ENCODE results near the gene NDP.

The NDP gene, protein sequence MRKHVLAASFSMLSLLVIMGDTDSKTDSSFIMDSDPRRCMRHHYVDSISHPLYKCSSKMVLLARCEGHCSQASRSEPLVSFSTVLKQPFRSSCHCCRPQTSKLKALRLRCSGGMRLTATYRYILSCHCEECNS

DNA sequence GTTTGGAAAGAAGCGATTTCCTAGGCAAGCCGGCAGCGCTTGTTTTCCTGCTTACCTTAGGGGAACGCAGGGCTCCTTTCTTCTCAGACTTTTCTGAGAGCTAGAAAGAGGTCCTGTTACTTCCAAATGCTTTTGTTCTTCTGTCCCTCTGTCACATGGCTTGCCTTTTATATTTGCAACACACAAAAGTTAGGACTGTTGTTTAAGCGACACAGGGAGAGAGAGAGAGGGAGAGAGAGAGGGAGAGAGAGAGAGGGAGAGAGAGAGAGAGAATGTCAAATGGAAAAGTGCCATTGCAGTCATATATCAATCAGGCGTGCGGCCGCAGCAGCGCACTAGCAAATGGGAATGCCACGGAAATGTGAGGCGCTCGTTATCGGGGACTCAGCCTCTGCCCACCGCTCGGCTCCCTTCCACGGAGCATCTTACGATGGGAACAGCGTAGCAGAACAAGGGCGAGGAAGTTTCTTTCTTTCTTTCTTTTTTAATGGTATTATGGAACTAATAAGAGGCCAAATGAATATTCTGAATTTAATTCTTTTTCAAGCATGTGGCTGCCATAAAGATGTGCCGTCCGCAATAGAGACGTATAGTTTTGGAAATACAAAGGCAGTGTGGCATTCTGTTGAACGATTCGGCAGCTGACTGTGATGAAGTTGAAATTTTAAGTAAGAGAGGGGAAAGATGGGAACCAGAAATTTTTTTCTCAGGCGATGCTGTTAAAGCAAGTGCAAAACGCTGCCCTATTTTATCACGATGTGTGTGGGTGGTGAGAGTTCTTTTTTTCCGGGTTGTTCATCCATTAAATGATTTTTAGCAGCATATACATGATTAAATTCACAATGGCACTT is at the start of gene NDP:
NDP (minus strand) TSS at position 142 of the 851 bp plus-strand sequence. CDS start 14,745 bp downstream, outside the sequence.
- no peak for DNase-seq (ENCODE audit: low spot score)

DNA sequence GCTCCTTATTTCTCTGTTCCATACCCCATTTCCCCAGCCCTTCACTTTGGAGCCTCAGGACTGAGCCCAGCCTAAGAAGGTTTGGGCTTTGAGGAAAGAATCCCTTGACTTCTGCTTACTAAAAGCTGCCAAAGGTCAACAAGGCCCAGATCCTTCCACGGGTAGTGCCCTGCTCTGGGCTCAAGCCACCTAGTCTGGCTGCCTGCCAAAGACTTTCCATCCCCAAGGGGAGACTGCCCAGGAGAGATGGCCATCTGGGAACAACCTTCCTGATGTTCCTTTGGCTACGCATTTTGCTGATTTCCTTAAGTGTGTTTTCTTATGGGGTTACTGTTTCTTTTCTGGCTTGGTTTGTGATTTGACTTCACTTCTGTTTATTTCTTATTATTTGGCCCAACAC is 49.8 kb upstream of the NDP start:
- DNase-seq (ENCODE audit: low spot score): no peak

DNA sequence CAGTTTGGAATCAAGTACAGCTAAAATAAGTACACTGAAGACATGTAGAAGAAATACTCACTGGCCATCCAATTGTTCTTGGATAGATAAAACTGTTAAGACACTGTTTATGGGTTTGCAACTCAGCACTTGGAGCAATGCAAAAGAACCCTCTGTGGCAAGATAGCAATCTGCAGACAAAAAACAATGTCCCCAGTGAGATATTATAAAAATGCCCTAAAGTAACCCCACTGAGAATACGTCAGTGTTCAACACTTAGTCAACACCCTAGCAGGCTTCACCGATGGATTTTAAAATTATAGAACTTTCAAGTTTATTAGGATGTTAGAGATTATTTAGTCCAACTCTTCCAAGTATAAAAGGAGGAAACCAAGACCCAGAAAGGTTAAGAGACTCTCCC is 47.5 kb upstream of the NDP start:
- no peak for DNase-seq (ENCODE audit: low spot score)

DNA sequence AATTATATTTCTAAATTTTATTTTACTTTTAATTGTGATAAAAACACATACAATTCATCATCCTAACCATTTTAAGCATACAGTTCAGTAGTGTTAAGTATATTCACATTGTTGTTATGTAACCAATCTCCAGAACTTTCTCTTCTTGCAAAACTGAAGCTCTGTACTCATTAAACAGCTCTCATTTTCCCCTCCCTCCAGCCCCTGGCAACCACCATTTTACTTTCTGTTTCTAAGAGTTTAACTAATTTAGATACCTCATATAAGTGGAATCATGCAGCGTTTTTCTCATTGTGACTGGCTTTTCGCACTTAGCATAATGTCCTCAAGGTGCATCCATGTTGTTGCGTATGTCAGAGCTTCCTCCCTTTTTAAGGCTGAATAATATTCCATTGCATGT is 46.7 kb upstream of the NDP start:
- no peak for DNase-seq (ENCODE audit: low spot score)

DNA sequence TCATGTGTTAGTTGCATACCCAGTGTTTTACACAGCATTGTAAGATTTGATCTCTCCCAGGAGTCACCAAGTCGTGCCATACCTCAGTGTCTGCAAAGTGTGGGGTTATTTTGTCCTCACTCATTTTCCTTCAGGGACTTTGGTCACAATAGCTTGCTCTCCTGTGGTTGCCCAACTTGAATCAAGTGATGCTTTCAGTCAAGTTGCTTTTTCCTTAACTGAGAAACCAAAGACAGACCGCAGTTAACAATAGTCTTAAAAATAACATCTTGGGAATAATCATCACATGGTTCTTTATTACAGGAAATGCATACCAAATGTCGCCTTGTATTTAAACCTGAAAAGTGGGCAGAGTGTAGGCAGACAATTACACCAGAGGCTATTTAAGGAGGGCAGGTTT is 44.5 kb upstream of the NDP start:
- DNase-seq (ENCODE audit: low spot score): no peak

DNA sequence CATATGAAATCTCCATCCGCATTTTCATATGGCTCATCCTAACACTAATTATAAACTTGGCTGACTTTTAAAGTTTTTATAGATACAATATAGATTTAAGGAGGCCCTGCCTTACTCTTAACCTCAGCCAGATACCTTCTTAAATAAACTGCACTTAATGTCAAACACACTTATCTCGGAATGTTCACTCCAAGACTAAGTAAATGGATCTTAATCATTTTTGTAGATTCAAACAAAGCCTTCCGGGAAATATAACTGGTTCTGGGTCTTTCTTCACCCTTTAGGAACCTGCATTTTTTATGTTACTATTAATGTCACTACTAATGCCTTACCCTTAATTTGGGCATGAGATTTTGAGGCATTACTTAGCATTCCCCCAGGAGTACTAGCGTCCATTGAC is 43.7 kb upstream of the NDP start:
- DNase-seq (ENCODE audit: low spot score): no peak

DNA sequence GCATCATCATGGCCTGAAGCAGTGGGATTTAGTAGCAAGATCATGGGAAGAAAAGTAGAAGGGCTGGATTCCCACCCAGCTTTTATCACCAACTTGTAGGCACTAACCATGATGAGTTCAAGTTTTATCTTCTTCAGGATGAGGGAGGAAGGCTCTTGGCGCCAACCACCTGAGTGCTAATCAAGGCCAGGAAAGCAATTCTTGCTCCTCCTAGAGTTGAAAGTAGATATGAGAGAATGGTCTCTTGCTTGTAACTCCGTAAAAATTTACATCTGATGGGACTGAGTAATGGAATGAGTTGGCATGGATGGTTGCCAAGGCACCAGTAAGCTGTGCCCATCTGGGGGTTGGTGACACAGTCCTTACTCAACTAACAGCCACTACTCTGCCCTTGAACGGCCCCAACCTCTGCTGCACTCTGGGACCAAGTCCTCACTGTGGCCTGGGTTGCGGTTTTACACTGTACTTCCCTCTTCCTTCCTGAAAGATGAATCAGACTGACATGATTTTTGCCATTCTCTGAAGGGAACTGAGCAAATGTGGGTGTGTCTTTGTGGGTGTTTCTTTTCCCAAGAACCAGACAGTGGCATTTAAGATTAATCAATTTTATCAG is 39.4 kb upstream of the NDP start:
- no peak for DNase-seq (ENCODE audit: low spot score)

DNA sequence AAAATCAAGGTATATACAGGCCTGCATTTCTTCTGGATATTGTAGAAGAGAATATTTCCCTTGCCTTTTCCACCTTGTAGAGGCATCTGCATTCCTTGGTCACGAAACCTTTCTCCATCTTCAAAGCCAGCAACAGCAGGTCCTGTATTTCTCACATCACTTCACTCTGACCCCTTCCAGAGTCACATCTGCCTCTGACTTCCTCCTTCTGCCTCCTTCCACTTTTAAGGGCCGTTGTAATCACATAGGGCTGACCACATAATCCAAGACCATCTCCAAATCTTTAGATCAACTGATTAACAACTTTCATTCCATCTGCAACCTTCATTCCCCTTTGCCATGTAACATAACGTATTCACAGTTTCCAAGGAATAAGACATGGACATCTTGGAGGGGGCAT is 38.3 kb upstream of the NDP start:
- DNase-seq (ENCODE audit: low spot score): no peak

DNA sequence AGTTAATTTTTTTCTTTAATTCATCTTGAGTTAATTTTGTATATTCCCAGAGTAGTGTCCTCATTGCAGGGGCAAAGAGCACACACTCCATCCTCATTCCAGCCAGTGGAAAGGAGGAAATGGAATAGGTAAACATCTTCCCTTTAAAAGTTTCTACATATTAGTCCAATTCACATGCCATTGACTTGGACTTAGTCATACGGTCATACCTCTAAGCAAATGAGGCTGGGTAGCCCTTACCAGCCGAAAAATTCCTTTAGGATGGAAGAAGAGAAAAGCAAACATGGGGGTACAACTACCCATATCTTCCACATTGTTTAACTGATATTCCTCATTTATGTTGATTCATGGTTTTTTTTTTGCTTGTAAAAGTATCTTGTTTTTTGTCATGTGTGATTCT is 37.4 kb upstream of the NDP start:
- DNase-seq (ENCODE audit: low spot score): no peak

DNA sequence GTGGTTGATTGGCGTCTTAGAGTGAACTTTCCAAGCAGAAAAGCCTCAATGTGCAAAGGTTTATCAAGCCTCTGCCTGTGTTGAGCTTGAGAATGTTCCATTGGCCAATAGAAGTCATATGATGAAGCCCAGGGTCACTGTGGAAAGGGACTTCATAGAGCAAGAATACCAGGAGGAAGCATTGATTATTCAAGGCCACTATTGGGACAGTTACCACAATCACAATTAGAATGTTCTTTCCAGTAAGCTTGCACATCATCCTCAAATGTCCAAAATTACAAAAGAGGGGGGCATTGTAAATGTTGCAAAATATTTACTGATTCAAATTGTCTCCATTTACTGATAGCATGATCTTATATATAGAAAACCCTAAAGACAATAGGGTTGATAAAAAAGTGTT is 32.9 kb upstream of the NDP start:
- DNase-seq (ENCODE audit: low spot score): no peak

DNA sequence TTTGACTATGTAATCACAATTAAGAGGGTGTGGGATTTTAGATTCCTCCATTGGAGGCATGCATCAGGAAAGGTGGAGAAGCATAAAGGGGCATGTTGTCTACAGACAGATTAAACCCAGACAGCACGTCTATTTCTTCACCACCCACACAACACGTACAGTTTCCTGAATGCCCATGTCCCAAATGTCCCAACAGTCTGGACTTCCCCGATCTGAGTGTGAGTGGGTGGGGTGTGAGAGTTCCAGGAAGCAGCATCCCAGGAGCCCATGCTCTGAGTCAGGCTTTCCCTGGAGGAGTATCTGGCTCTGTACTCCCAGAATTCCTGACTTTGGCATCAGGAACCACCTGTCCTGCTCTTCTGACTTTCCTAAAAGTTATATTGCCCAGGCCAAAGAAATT is 30.8 kb upstream of the NDP start:
- DNase-seq (ENCODE audit: low spot score): no peak

DNA sequence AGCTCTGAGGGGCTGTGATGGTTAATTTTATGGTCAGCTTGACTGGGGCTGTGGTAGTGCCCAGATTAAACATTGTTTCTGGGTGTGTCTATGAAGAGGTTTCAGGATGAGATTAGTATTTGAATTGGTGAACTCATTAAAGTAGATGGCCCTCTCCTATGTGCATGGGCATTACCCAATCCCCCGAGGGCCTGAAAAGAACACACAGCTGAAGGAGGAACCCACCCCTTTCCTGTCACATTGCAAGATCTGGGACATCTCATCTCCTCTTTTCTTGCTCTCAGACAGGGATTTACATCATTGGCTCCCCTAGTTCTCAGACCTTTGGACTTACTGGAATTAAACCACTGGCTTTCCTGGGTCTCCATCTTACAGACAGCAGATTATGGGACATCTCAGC is 29.4 kb upstream of the NDP start:
- no peak for DNase-seq (ENCODE audit: low spot score)

DNA sequence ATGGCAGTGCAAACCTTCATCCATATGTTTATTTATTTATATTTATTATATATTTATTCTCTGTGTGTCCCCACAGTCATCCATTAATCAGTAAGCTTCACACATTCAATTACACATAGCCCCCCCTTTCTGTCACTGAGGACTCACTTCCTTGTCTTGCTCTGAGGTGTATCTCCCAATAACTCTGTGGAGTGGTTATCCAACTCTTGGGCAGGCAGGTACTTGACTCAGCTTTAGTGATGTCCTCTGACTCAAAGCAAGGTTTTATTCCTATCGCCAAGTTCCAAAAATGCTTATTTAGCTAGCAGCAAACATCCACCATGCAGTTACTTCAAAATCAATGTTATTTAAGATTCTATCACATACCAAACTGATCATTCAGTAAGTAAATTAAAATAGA is 25.2 kb upstream of the NDP start:
- no peak for DNase-seq (ENCODE audit: low spot score)

DNA sequence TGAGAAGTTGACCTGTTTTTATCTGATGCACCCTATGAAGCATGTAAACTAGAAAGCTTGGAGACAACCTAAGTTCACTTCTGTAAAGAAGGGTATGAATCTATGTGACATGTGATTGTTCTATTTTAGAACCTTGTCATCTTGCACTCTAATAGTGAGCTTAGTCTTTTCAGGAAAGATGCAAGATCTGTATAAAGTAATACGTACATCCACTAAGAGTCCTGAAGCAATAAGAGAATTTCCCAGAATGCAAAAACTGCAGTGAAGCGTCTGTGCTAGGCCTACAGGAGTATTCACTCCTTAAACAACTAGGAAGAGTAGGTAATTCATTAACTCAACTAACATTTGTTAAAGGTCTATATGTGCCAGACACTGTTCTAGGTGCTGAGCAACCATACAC is 23.3 kb upstream of the NDP start:
- no peak for DNase-seq (ENCODE audit: low spot score)

DNA sequence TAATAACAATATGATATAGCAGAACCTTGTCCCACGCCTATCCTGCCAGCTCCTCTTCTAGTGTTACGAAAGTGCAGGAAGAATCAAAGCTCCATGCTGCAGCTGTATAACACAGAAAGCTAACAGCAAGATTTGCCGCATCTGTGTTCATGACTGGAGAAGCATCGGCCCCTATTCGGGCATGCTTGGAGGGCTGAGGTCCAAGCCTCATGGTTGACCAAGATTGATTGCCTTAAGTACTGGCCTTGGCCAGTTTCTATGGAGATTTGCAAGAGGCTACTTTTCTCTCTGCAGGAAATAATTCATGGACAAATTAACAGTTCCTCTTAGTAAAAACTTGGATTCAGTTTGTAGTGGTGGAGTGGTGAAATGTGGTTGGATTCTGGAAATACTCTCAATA is 12.9 kb upstream of the NDP start:
- DNase-seq (ENCODE audit: low spot score): no peak

DNA sequence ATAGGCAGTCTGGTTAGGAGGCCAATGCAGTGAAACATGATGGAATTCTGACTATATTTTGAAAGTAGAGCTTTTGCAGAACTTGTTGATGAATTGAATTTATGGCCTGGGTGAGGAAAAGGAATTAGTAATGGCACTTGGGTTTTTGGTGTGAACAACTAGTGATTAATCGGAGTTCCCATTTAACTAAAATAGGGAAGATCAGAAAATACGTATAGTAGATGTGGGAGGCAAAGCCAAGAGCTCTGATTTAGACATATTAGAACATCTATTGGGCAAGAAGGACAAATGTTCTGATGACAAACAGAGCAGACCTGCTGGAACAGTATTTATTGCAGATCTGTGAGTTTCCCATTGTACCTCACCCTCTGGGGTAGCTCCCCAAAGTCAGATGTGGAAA is 12.3 kb upstream of the NDP start:
- no peak for DNase-seq (ENCODE audit: low spot score)

DNA sequence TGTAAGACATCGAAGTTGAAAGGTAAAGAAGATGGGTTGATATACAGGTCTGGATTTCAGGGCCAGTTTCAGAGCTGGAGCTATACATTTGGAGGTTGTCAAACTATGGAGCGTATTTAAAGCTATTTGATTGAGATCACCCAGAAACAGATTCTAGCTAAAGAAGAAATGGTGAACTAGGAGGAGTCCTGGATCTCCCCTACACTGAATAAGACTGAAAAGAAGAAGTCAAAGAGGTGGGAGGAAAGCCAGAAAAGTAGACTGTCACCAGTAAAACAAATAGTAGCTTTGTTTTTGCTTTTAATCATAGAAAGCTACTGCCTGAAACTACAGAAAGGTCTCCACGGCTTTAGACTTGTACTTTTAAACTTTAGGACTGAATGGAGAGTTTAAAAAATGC is 5.0 kb upstream of the NDP start:
- DNase-seq (ENCODE audit: low spot score): no peak

DNA sequence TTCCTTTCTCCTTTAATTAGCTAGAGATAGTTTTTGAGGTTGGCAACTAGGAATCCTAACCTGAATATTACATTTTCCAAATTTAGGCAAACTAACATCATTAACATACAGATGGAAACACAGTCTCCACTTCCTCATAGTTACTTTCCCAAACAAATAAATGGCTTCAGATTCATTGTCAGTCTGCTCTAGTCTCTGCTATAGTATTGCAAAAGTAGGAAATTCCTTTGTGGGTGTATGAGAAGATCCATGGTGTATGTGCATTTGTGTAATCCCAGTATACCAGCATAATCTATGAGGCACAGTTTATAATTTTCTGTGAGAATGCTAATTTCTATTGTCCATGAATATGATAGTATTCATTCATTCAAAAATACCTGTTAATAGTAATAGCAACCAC is 3.0 kb upstream of the NDP start:
- no peak for DNase-seq (ENCODE audit: low spot score)

DNA sequence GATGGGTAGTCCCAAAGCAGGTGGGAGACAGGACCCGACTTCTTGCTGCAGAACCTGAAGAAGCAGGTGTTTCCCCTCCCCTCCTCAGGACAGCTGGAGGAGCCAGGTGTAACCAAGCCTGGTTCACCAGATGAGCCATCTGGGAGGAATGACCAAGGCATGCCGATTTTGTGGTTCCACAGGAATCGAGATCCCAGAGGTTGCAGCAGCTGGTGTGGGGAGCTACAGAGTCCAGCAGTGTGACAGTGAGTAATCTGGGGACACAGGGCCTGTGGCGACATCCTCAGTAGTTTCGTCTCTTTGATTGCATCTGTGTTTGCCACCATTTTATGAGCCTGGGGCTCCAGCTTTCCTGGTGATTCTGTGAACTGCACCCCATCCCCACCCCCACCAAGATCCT is 2.6 kb upstream of the NDP start:
- no peak for DNase-seq (ENCODE audit: low spot score)

DNA sequence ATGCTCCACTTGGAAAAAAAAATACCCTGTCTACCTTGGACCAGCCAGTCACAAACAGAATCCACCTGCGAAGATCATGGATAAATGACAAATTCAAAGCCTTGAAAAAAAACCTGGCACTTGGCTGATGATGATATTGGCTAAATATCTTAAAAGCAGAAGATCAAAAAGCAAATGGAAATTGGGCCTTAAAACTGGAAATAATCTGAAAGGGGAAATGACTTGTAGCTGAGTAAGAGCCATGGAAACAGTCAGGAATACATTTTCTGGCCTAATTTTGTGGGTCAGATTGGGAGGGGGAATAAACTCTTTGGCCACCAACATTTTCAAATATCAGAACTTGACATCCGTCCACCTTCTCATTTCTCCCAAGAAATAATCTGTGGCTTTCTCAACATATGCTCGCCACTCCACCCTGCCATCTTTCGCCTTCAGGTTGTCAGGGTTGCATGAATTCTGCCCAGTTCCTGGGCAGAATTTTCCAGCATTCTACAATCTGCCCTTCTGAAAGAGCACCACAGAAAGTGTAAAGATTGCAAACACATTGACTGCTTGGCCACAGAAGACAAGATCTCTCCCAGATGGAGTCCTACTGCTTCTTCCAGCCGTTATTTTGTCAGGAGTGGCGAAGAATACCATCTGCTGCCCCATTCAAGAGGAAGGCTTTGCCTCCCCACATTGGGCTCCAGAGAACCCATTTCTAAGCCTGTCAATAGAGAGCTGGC is 1.7 kb upstream of the NDP start:
- DNase-seq (ENCODE audit: low spot score): no peak

DNA sequence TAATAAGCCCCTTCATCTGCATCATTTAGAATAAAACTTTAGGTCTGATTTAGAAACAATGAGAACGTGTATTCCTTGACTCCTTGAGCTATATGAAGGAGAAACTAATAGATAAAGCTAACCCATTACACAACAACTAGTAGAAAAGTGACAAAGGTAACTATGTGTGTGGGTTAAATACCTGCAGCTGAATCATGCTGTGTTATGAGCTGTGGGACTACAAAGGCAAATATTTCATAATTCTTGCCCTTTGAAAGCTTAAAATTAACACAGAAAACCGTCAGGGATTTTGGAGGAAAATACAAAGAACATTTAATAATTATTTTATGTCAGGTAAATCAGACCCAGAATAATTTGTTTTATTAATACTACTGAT is 898 bp upstream of the NDP start:
- no peak for DNase-seq (ENCODE audit: low spot score)

DNA sequence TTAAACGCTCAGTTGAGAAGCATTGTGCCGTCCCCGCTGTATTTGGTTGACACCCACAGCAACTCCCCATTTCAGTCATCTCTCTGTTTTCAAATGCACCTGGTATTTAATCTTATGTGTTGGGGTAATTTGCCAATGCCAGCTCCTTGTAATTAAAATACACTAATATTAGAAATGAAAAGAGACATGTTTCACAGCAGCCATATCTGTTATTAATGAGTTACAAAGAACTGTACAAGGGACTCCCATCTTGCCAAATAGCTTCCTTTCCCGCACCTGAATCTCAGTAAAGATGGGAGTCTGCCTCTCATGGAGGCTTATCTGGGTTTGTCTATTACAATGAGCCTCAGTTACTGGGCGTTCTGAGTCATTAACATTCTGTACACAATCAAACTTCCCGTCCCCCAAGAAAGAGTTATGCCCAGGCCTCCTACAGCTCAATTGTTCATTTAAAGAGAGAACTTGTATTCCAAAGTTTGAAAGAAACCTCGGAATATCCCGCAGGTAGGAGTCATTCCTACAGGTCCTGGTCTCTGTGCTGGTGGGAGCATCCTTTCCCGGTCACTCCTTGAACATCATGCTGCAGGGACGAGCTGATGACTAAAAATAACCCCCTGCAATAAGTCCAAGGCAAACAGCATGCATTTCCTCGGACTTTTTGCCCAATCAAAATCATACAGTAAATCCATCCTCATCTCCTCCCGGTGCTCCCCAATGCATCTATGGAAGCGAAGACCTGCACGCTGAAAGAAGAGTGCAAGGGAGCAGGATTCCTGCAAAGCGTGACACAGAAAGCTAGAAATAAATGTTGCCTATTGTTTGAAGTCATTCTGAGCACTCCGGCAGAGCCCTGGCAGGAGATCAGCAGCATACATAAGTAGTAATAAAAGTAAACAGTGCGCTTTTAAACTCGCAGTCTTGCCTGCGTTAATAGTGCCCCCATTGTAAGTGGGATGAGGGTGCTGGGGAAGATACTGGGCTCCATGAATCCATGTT is 926 bp downstream of the NDP start:
- DNase-seq (ENCODE audit: low spot score): no peak
